PC-9 (cell line): ENCODE measurements around the gene MOB3A. TPM values are rescaled to one million over a fixed set of nuclear protein-coding genes. Genes with fewer than 3 reads are reported as not detected.

Experiments used
- BruUV-seq: library from RNA; stranded (reverse); fragments of 400-500 nt; replicated peaks from 2 replicates; lab custom pipeline; 2021; lab: Mats Ljungman, UMichigan
- CTCF ChIA-PET: fragments of 300-600 bp; sonication (Branson Sonifier 250); formaldehyde crosslinking; loops from one replicate; lab custom pipeline; 2022; ENCODE audit warnings: antibody characterized with exemption; lab: Charles Lee
- POLR2A ChIA-PET: fragments of 300-600 bp; sonication (Branson Sonifier 250); formaldehyde crosslinking; loops from one replicate; lab custom pipeline; 2022; ENCODE audit warnings: antibody characterized with exemption; ENCODE audit not compliant: unreplicated experiment; lab: Charles Lee
- DNase-seq, 2 experiments: peaks; one replicate each; pipeline versions ENCODE4 v3.0.0 to v3.0.0-alpha.2; 2015 to 2022; ENCODE audit warnings: mixed read lengths in 1 of 2
- H2AFZ ChIP-seq: fragments of 200-600 bp; sonication (generic); 2 replicates; pipeline ENCODE4 v1.8.1; 2017; ENCODE audit warnings: antibody characterized with exemption
- H3F3A ChIP-seq: fragments of 200-600 bp; sonication (generic); 2 replicates; pipeline ENCODE4 v1.8.1; 2017; ENCODE audit warnings: antibody characterized with exemption, mild to moderate bottlenecking, low read depth; ENCODE audit not compliant: insufficient read depth
- H3K27ac ChIP-seq: fragments of 200-600 bp; sonication (generic); 2 replicates; pipeline ENCODE4 v1.6.1; 2016; ENCODE audit warnings: mixed run types
- H3K27me3 ChIP-seq: fragments of 200-600 bp; sonication (generic); 2 replicates; pipeline ENCODE4 v1.6.1; 2016; ENCODE audit warnings: low read depth, mixed run types; ENCODE audit not compliant: insufficient read depth
- H3K36me3 ChIP-seq: fragments of 200-600 bp; sonication (generic); 2 replicates; pipeline ENCODE4 v1.6.1; 2016; ENCODE audit warnings: low read depth, mixed run types
- H3K4me1 ChIP-seq: fragments of 200-600 bp; sonication (generic); replicated peaks from 2 replicates; pipeline ENCODE4 v1.6.1; 2016; ENCODE audit warnings: mixed run types; ENCODE audit not compliant: insufficient read depth
- H3K4me2 ChIP-seq: fragments of 200-600 bp; sonication (generic); 2 replicates; pipeline ENCODE4 v1.6.1; 2017; ENCODE audit warnings: mixed run types
- H3K4me3 ChIP-seq: fragments of 200-600 bp; sonication (generic); 2 replicates; pipeline ENCODE4 v1.6.1; 2016; ENCODE audit warnings: mixed run types
- H3K79me2 ChIP-seq: fragments of 200-600 bp; sonication (generic); 2 replicates; pipeline ENCODE4 v1.6.1; 2017; ENCODE audit warnings: low read depth, mixed run types
- H3K9me2 ChIP-seq: fragments of 200-600 bp; sonication (generic); 2 replicates; pipeline ENCODE4 v1.8.1; 2017; ENCODE audit warnings: mild to moderate bottlenecking; ENCODE audit not compliant: insufficient read depth
- H3K9me3 ChIP-seq: fragments of 200-600 bp; sonication (generic); 2 replicates; pipeline ENCODE4 v1.8.1; 2016; ENCODE audit warnings: low read depth; ENCODE audit not compliant: insufficient read depth
- H4K20me1 ChIP-seq: fragments of 200-600 bp; sonication (generic); 2 replicates; pipeline ENCODE4 v1.8.1; 2017; ENCODE audit not compliant: insufficient read depth
- CTCF ChIP-seq: fragments of 200-600 bp; sonication (generic); conservative IDR thresholded peaks from 2 replicates; pipeline ENCODE4 v1.6.1; 2017; ENCODE audit warnings: mixed run types, antibody characterized with exemption, mild to moderate bottlenecking, moderate library complexity
- EZH2 ChIP-seq: fragments of 200-600 bp; sonication (generic); IDR thresholded peaks from 2 replicates; pipeline ENCODE4 v1.8.0; 2017; ENCODE audit warnings: antibody characterized with exemption, low read depth
- intact Hi-C: fragments of 100-400 bp; cut with micrococcal nuclease; formaldehyde crosslinking; loops from one replicate; pipeline ENCODE4 v1.10.0; 2022; ENCODE audit not compliant: unreplicated experiment
- total RNA-seq: library from RNA; stranded (reverse); gene quantifications from 2 replicates; pipeline ENCODE4 v1.2.3, GENCODE V29; 2021

MOB3A gene
- total RNA-seq, 1 experiment from 2014 or later, result 28.9 TPM

GRCh38 chr19:2044709-2045500 is 51.2 kb downstream of the MOB3A start:
- Histone ChIP-seq H3K27me3 (no peaks in the 10 kb centered on the region), H3K4me2 (no peak overlapping the region), H3K36me3 (no peaks in the 10 kb centered on the region), H4K20me1 (peaks cover 53% of the 10 kb centered on the region), H2AFZ (no peak overlapping the region), H3K27ac (no peak overlapping the region), H3K9me2 (no peaks in the 10 kb centered on the region), H3K4me1 (peaks cover 9% of the 10 kb centered on the region; the same call in 1 of the 2 replicates), H3K9me3 (no peaks in the 10 kb centered on the region), H3K79me2 (peaks cover 39% of the 10 kb centered on the region), H3K4me3 (no peak overlapping the region), H3F3A (no peaks in the 10 kb centered on the region)
- CTCF ChIA-PET, result no interaction called here
- POLR2A ChIA-PET, result no interaction called here
- intact Hi-C loops, result no loop called here
- no peak for DNase-seq
- TF ChIP-seq CTCF (no peak), EZH2 (no peak)
- BruUV-seq, result no TSS peak

GRCh38 chr19:2043961-2044708 is 52.0 kb downstream of the MOB3A start:
- no peaks in the 10 kb centered on the region for H3K9me3 ChIP-seq
- CTCF ChIA-PET, result no interaction called here
- H3K27ac ChIP-seq, result no peak overlapping the region
- H4K20me1 ChIP-seq, result peaks cover 47% of the 10 kb centered on the region
- no peak overlapping the region for H2AFZ ChIP-seq
- POLR2A ChIA-PET, result no interaction called here
- no peaks in the 10 kb centered on the region for H3K36me3 ChIP-seq
- no peaks in the 10 kb centered on the region for H3K27me3 ChIP-seq
- no peak overlapping the region for H3K4me3 ChIP-seq
- no peaks in the 10 kb centered on the region for H3K9me2 ChIP-seq
- no peaks in the 10 kb centered on the region for H3F3A ChIP-seq
- peaks cover 31% of the 10 kb centered on the region for H3K79me2 ChIP-seq
- no peak for DNase-seq
- intact Hi-C loops, result no loop called here
- peaks cover 9% of the 10 kb centered on the region; the same call in 1 of the 2 replicates for H3K4me1 ChIP-seq
- TF ChIP-seq CTCF (no peak), EZH2 (no peak)
- no TSS peak for BruUV-seq
- H3K4me2 ChIP-seq, result no peak overlapping the region

- no peaks in the 10 kb centered on the region for H3K9me3 ChIP-seq
- H3K9me2 ChIP-seq, result no peaks in the 10 kb centered on the region
- no peak for DNase-seq
- ChIA-PET CTCF (no interaction called here), POLR2A (no interaction called here)
- no peak overlapping the region for H3K4me3 ChIP-seq
- peaks cover 38% of the 10 kb centered on the region for H4K20me1 ChIP-seq
- BruUV-seq, result no TSS peak
- peaks cover 22% of the 10 kb centered on the region for H3K79me2 ChIP-seq
- intact Hi-C loops, result no loop called here
- H3K4me2 ChIP-seq, result no peak overlapping the region
- H3F3A ChIP-seq, result no peaks in the 10 kb centered on the region
- no peaks in the 10 kb centered on the region for H3K36me3 ChIP-seq
- H2AFZ ChIP-seq, result no peak overlapping the region
- peaks cover 8% of the 10 kb centered on the region; the same call in 1 of the 2 replicates for H3K4me1 ChIP-seq
- TF ChIP-seq CTCF (no peak), EZH2 (no peak)
- H3K27me3 ChIP-seq, result no peaks in the 10 kb centered on the region
- H3K27ac ChIP-seq, result no peak overlapping the region
These were observed 52.9 kb downstream of the MOB3A start for GRCh38 chr19:2043251-2043641.
